GM12873 (cell line): ENCODE measurements around the gene HHIPL2.

Source experiments
- TF ChIP-seq, protein P1 (sequence below): IDR thresholded peaks from 2 replicates; pipeline ENCODE4 v1.5.1; 2012; ENCODE audit warnings: low read depth, mild to moderate bottlenecking, moderate library complexity, low read length, control low read depth; ENCODE audit not compliant: insufficient read depth; ENCODE audit errors: missing control alignments

Gene HHIPL2

DNA sequence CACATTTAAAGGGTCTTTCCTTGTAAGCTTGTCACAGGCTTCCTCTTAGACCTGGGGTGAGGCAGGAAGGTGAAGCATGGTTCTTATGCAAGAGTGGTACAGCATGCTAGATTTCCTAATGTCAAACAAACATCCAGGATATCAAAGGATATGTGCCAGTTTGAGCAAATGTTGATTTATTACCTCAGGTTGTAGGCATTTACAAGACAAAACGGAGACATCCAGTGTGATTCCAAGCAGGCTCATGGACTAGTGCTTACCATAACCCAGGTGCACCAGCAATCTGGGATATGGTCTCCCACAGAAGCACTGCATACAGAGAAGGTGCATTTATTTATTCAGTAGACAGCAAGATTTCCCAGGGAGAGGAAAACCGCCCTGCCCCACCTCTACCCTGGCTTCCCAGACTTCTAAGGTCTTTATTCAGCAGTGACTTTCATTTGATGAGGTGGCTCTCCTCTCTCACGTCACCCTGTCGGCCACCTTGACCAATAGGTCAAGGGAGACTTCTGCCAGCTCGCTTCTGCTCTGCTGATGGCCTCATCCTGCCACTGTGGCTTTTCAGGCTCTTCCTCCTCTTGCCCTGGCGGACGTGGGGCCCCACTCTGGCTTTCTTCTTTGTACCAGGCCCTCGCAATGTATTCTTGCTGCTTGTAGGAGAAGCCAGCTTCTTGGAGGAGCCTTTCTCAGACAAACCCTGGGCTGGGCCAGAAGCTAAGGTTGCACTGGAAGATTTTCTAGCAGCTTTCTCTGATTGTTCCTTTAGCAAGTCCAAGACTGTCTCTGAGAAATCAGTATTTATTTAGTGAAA, 25.6 kb downstream of the HHIPL2 start:
- TF ChIP-seq, protein P1, sequence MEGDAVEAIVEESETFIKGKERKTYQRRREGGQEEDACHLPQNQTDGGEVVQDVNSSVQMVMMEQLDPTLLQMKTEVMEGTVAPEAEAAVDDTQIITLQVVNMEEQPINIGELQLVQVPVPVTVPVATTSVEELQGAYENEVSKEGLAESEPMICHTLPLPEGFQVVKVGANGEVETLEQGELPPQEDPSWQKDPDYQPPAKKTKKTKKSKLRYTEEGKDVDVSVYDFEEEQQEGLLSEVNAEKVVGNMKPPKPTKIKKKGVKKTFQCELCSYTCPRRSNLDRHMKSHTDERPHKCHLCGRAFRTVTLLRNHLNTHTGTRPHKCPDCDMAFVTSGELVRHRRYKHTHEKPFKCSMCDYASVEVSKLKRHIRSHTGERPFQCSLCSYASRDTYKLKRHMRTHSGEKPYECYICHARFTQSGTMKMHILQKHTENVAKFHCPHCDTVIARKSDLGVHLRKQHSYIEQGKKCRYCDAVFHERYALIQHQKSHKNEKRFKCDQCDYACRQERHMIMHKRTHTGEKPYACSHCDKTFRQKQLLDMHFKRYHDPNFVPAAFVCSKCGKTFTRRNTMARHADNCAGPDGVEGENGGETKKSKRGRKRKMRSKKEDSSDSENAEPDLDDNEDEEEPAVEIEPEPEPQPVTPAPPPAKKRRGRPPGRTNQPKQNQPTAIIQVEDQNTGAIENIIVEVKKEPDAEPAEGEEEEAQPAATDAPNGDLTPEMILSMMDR = no peak

DNA sequence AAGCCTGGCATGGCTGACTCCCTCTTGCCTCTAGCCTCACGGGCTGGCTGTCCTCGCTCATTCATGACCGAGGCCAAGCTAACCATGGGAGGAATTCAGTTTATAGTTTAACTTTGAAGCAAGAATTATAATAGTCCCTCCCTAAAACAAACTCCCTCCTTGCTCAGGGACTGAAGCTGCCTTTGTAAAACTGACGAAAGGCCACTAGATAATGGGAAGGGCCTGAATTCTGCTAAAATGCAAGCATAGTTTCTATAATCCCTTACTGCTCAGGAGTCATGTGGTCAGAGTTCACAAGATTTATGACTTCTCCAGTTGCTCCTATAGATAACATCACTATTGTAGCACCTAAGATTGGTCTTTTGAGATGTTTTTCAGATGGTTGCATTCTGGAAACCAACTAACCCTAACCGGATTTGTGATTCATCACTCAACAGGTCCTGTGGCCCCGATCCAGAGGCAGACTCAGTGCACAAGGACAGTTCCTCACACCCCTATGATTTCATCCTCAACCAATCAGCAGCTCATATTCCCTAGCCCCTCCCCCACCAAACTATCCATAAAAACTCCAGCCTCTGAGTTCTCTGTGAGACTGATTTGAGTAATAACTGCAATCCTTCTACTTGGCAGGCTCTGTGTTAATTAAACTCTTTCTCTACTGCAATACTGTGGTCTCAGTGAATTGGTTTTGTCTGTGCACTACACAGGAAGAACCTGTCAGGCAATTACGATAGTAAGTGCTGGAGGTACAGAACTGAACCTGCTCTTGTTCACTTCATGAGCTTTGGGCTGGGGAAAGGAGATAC, 26.4 kb downstream of the HHIPL2 start:
- TF ChIP-seq, protein P1 = no peak

DNA sequence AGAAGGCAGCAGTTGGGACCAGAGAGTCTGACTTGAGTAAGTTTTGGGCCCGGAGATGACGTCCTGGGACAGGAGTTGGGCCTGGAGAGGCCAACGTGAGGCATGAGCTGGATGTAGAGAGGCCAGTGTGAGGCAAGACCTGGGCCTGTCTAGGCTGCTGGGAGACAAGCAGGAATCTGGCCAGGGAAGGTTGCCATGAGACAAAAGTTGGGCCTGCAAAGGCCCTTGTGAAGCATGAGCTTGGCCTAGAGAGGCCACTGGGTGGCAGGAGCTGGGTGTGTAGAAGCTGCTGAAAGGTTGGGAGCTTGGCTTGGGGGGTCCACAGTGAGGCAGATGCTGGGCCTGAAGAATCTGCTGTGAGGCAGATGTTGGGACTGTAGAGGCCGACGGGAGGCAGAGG, 71.5 kb downstream of the HHIPL2 start:
- TF ChIP-seq, protein P1 = peak; percentile 13
